GM12878 (cell line): Measurements from ENCODE around the gene ANTXR1. TPM values are rescaled to one million over a fixed set of nuclear protein-coding genes. Genes with fewer than 3 reads are reported as not detected.

Experiments used
- ATAC-seq: fragments of 200-7000 bp; cut with Tn5 transposase; 3 replicates; pipeline ENCODE4 v1.9.1; 2020; ENCODE audit warnings: mild to moderate bottlenecking, moderate library complexity
- BruUV-seq: library from RNA; stranded (reverse); fragments of 400-500 nt; replicated peaks from 2 replicates; lab custom pipeline; 2021; lab: Mats Ljungman, UMichigan
- CTCF ChIA-PET: fragments of 300-600 bp; sonication (Branson Sonifier 250); formaldehyde crosslinking; extraction: SDS; loops from one replicate; lab custom pipeline; 2021; ENCODE audit warnings: inconsistent platforms; lab: Yijun Ruan, JAX
- POLR2A ChIA-PET: fragments of 350-600 bp; formaldehyde crosslinking; extraction: SDS; loops from one replicate; lab custom pipeline; 2021; ENCODE audit warnings: inconsistent platforms; lab: Charles Lee
- RAD21 ChIA-PET: fragments of 300-600 bp; sonication (Branson Sonifier 250); formaldehyde crosslinking; loops from one replicate; lab custom pipeline; 2023; ENCODE audit warnings: antibody characterized with exemption; ENCODE audit not compliant: unreplicated experiment; lab: Charles Lee
- SMC1A ChIA-PET: fragments of 300-600 bp; sonication (Branson Sonifier 250); formaldehyde crosslinking; loops from one replicate; lab custom pipeline; 2023; ENCODE audit not compliant: unreplicated experiment, uncharacterized antibody; lab: Charles Lee
- DNase-seq: peaks from one replicate; pipeline ENCODE4 v3.0.0-alpha.2; 2011; ENCODE audit warnings: low read depth, low spot score
- FAIRE-seq: peaks from 3 replicates; lab custom pipeline; 2011; peaks lifted over from hg19 to GRCh38; lab: Jason Lieb, UNC
- H2AFZ ChIP-seq: 2 replicates; pipeline ENCODE4 v1.6.0; 2011; ENCODE audit warnings: low read depth, low read length, control low read depth; ENCODE audit not compliant: control insufficient read depth
- H3K27ac ChIP-seq: 2 replicates; pipeline ENCODE4 v1.5.1; 2011; ENCODE audit warnings: control low read depth; ENCODE audit not compliant: control insufficient read depth, insufficient read depth
- H3K27me3 ChIP-seq, 2 experiments: replicated peaks in 1 of 2; 2 replicates each; pipeline versions ENCODE4 v1.6.0 to v1.6.1; 2011; ENCODE audit warnings: low read length in 1 of 2; ENCODE audit not compliant: control insufficient read depth in 2 of 2, insufficient read depth in 2 of 2
- H3K36me3 ChIP-seq, 2 experiments: 2 replicates each; pipeline ENCODE4 v1.5.1; 2011; ENCODE audit warnings: low read length in 1 of 2; ENCODE audit not compliant: control insufficient read depth in 2 of 2, insufficient read depth in 2 of 2
- H3K4me1 ChIP-seq: 2 replicates; pipeline ENCODE4 v1.6.1; 2011; ENCODE audit warnings: mild to moderate bottlenecking, low read length, moderate library complexity, mixed read lengths; ENCODE audit not compliant: control insufficient read depth, insufficient read depth
- H3K4me2 ChIP-seq: 2 replicates; pipeline ENCODE4 v1.6.0; 2011; ENCODE audit warnings: control low read depth; ENCODE audit not compliant: control insufficient read depth, insufficient read depth
- H3K4me3 ChIP-seq: fragments of 200-600 bp; sonication (generic); 2 replicates; pipeline ENCODE4 v1.5.1; 2016
- H3K79me2 ChIP-seq: 2 replicates; pipeline ENCODE4 v1.6.0; 2011; ENCODE audit warnings: low read length; ENCODE audit not compliant: control insufficient read depth, insufficient read depth
- H3K9ac ChIP-seq: 2 replicates; pipeline ENCODE4 v1.8.0; 2011; ENCODE audit warnings: low read length, control low read depth, mixed read lengths; ENCODE audit not compliant: control insufficient read depth, insufficient read depth
- H3K9me3 ChIP-seq: replicated peaks from 3 replicates; pipeline ENCODE4 v1.5.1; 2011; ENCODE audit warnings: mild to moderate bottlenecking, low read length; ENCODE audit not compliant: control insufficient read depth, insufficient read depth
- H4K20me1 ChIP-seq: 2 replicates; pipeline ENCODE4 v1.6.0; 2011; ENCODE audit not compliant: control insufficient read depth, insufficient read depth
- BCL3 ChIP-seq: IDR thresholded peaks from 2 replicates; pipeline ENCODE4 v1.6.1; 2011; ENCODE audit warnings: borderline replicate concordance, low read depth, mild to moderate bottlenecking, moderate library complexity, low read length; ENCODE audit not compliant: insufficient read depth, poor library complexity, severe bottlenecking
- CBFB ChIP-seq: IDR thresholded peaks from 2 replicates; pipeline ENCODE4 v1.6.1; 2016; ENCODE audit warnings: antibody characterized with exemption, low read depth
- CHD2 ChIP-seq: IDR thresholded peaks from 2 replicates; pipeline ENCODE4 v1.6.1; 2011; ENCODE audit warnings: low read depth, low read length, improper control_type of control experiment, borderline replicate concordance
- E2F4 ChIP-seq: IDR thresholded peaks from 2 replicates; pipeline ENCODE4 v1.6.1; 2012; ENCODE audit warnings: low read depth, low read length, improper control_type of control experiment
- MYB ChIP-seq: fragments of 150-350 bp; IDR thresholded peaks from 2 replicates; pipeline ENCODE4 v1.6.1; 2014; ENCODE audit warnings: mild to moderate bottlenecking, low read depth, low read length, borderline replicate concordance
- NR2C1 ChIP-seq: fragments of 450-650 bp; IDR thresholded peaks from 2 replicates; pipeline ENCODE4 v1.6.1; 2017; ENCODE audit warnings: antibody characterized with exemption, mild to moderate bottlenecking, moderate library complexity
- POLR2AphosphoS2 ChIP-seq: IDR thresholded peaks from 2 replicates; pipeline ENCODE4 v1.6.1; 2011; ENCODE audit warnings: low read depth, mild to moderate bottlenecking, low read length, improper control_type of control experiment, moderate library complexity
- POU2F2 ChIP-seq: IDR thresholded peaks from 3 replicates; pipeline ENCODE4 v1.6.1; 2011; ENCODE audit warnings: low read depth, mild to moderate bottlenecking, low read length, borderline replicate concordance
- RAD21 ChIP-seq: IDR thresholded peaks from 2 replicates; pipeline ENCODE4 v1.6.1; 2011; ENCODE audit warnings: mild to moderate bottlenecking, low read depth, low read length, moderate library complexity; ENCODE audit not compliant: insufficient read depth
- RCOR1 ChIP-seq: conservative IDR thresholded peaks from 2 replicates; pipeline ENCODE4 v1.6.1; 2012; ENCODE audit warnings: low read depth, low read length, improper control_type of control experiment
- RELA ChIP-seq: fragments of 450-650 bp; IDR thresholded peaks from 2 replicates; pipeline ENCODE4 v1.8.0; 2014; ENCODE audit warnings: borderline replicate concordance; ENCODE audit not compliant: partially characterized antibody
- SIN3A ChIP-seq: IDR thresholded peaks from 2 replicates; pipeline ENCODE4 v1.6.1; 2012; ENCODE audit warnings: low read depth, low read length, improper control_type of control experiment
- SMAD5 ChIP-seq: IDR thresholded peaks from 2 replicates; pipeline ENCODE4 v1.6.1; 2016; ENCODE audit warnings: antibody characterized with exemption, low read depth
- SPI1 ChIP-seq: IDR thresholded peaks from 2 replicates; pipeline ENCODE4 v1.6.1; 2011; ENCODE audit warnings: low read depth, mild to moderate bottlenecking, low read length, moderate library complexity, borderline replicate concordance; ENCODE audit not compliant: insufficient read depth
- SREBF2 ChIP-seq: IDR thresholded peaks from 2 replicates; pipeline ENCODE4 v1.6.1; 2012; ENCODE audit warnings: mild to moderate bottlenecking, low read length
- SRF ChIP-seq, 2 experiments: IDR thresholded peaks; 2 replicates each; pipeline ENCODE4 v1.6.1; 2011; ENCODE audit warnings: low read depth in 2 of 2, low read length in 2 of 2, mild to moderate bottlenecking in 1 of 2, moderate library complexity in 1 of 2
- TBL1XR1 ChIP-seq: IDR thresholded peaks from 2 replicates; pipeline ENCODE4 v1.6.1; 2012; ENCODE audit warnings: low read depth, low read length, improper control_type of control experiment
- WRNIP1 ChIP-seq: IDR thresholded peaks from 2 replicates; pipeline ENCODE4 v1.6.1; 2011; ENCODE audit warnings: low read depth, low read length, improper control_type of control experiment, borderline replicate concordance
- ZBTB4 ChIP-seq: fragments of 450-650 bp; formaldehyde crosslinking; IDR thresholded peaks from 2 replicates; pipeline ENCODE4 v1.4.0; 2022; ENCODE audit warnings: mild to moderate bottlenecking, moderate library complexity
- ZNF207 ChIP-seq: fragments of 450-650 bp; IDR thresholded peaks from 2 replicates; pipeline ENCODE4 v1.6.1; 2014; ENCODE audit warnings: antibody characterized with exemption, mild to moderate bottlenecking, borderline replicate concordance
- WGBS: methylation state at CpG from one replicate; pipeline ENCODE4 v1.1.6; 2016; ENCODE audit warnings: low lambda C conversion rate; ENCODE audit not compliant: insufficient replicate concordance, insufficient coverage; ENCODE audit errors: missing lambda C conversion rate; 5-methylcytosine and 5-hydroxymethylcytosine counted together
- in situ Hi-C: fragments of 300-500 bp; cut with MboI; formaldehyde crosslinking; loops from 9 replicates; pipeline ENCODE4 v1.14.3; 2018; ENCODE audit warnings: mixed read lengths
- intact Hi-C: fragments of 100-400 bp; cut with micrococcal nuclease; formaldehyde crosslinking; loops from one replicate; pipeline ENCODE4 v1.14.2; 2022; ENCODE audit not compliant: unreplicated experiment
- polyA plus RNA-seq, 11 experiments: library from polyadenylated mRNA; depleted of rRNA in 4 of 11; unstranded in 6 of 11; stranded (reverse) in 5 of 11; fragments of >200 nt; fragmentation: Nextera tagmentation in 4 of 11; fragmentation: Illumina TruSeq in 1 of 11; extraction: Ambion mirVana in 4 of 11; extraction: Trizol in 1 of 11; gene quantifications; 1 replicate in 1 of 11; 2 replicates in 10 of 11; pipeline versions ENCODE4 v1.2.1 to v1.2.3, GENCODE V29; 2011 to 2016; ENCODE audit warnings: inconsistent platforms in 2 of 11, missing spikeins in 2 of 11, low read depth in 1 of 11
- total RNA-seq, 4 experiments: library from RNA; depleted of rRNA in 3 of 4; stranded (reverse); fragments of >200 nt in 3 of 4; fragmentation: Illumina TruSeq in 1 of 4; extraction: Trizol in 1 of 4; gene quantifications; 2 replicates each; pipeline versions ENCODE4 v1.2.1 to v1.2.3, GENCODE V29; 2013 to 2021

The ANTXR1 gene
- total and polyA plus RNA-seq, 10 of the 15 experiments (the other 5 are each of a cell fraction or from before 2014, with no cell fraction given): 0.09 to 0.26 TPM; not detected in 8

- TF ChIP-seq ZNF207 (no peak), SRF (IDR thresholded peaks at IDR 0.05; ENCODE audit: low read depth in 2 of 2, low read length in 2 of 2) (no peak), MYB (no peak), RAD21 (no peak), SIN3A (no peak), CHD2 (no peak), POU2F2 (no peak), E2F4 (no peak)
Observed at GRCh38 chr2:69211048-69211447, 198.1 kb downstream of the ANTXR1 start (continued).

GRCh38 chr2:69211686-69212085 lies 198.7 kb downstream of the ANTXR1 start:
- WGBS: 15% methylated on average over 5 of the region's 5 CpGs
- Histone ChIP-seq H4K20me1 (no peaks in the 10 kb centered on the region), H3K4me2 (no peak overlapping the region), H3K79me2 (no peaks in the 10 kb centered on the region), H3K27ac (no peak overlapping the region), H3K27me3 (peaks cover 4 to 7% of the 10 kb centered on the region in 2 experiments), H3K9me3 (no peaks in the 10 kb centered on the region), H3K9ac (no peak overlapping the region), H2AFZ (no peak overlapping the region), H3K4me1 (no peaks in the 10 kb centered on the region), H3K36me3 (no peaks in the 10 kb centered on the region), H3K4me3 (no peak overlapping the region)
- POLR2A ChIA-PET: no interaction called here
- intact Hi-C loops: no loop called here
- CTCF ChIA-PET: no interaction called here
- DNase-seq: no peak
- in situ Hi-C loops: no loop called here
- RAD21 ChIA-PET: no interaction called here
- ATAC-seq: no peak
- BruUV-seq: no TSS peak
- no peak for FAIRE-seq
- SMC1A ChIA-PET: interaction anchor here (0.8 kb wide), 1 partner anchor 9 kb away, joined by 3 read pairs; no protein-coding TSS in a partner anchor
- no peak for TF ChIP-seq TBL1XR1
- TF ChIP-seq SMAD5: no peak
- no peak for TF ChIP-seq CBFB
- TF ChIP-seq NR2C1: no peak
- TF ChIP-seq BCL3: no peak
- TF ChIP-seq RELA: no peak
- TF ChIP-seq SPI1: no peak
- no peak for TF ChIP-seq RCOR1
- no peak for TF ChIP-seq POLR2AphosphoS2
- no peak for TF ChIP-seq SREBF2
- TF ChIP-seq ZBTB4 (CRISPR knock-in tag): no peak
- no peak for TF ChIP-seq WRNIP1
